Spinal cord (tissue), 4 donors: ENCODE data around the gene RPS6KL1. TPM values are rescaled to one million over a fixed set of nuclear protein-coding genes. Genes with fewer than 3 reads are reported as not detected.

ENCODE experiments used
- polyA plus RNA-seq, 2 donors: library from polyadenylated mRNA; unstranded; fragments of 120-200 nt; gene quantifications; one replicate each; pipeline ENCODE4 v1.2.1, GENCODE V29; 2013; ENCODE audit not compliant: insufficient read length in 2 of 2
- total RNA-seq, 2 donors: library from RNA; depleted of rRNA in 1 of 2; stranded (reverse); fragments of 120-200 nt in 1 of 2; fragments of >200 nt in 1 of 2; gene quantifications; one replicate each; pipeline versions ENCODE4 v1.2.3 to v1.2.4, GENCODE V29; 2013 to 2014

The RPS6KL1 gene
- total and polyA plus RNA-seq, 4 donors, result 15.9 to 69.1 (median 38.6) TPM

Other genes starting within 250 kb of the RPS6KL1 start
- 10 to 100 TPM; 35.6 to 43.2 TPM for gene AREL1, start 210.2 kb downstream of the RPS6KL1 start, total RNA-seq
- gene AREL1, start 210.2 kb downstream of the RPS6KL1 start, polyA plus RNA-seq, result 10 to 100 TPM; 49.3 to 54.7 TPM
- gene FCF1, start 210.1 kb downstream of the RPS6KL1 start, total RNA-seq, result 10 to 100 TPM; 23.3 to 30.7 TPM
- gene FCF1, start 210.1 kb downstream of the RPS6KL1 start, polyA plus RNA-seq, result 10 to 100 TPM; 39.4 to 42.3 TPM
- gene YLPM1, start 159.9 kb downstream of the RPS6KL1 start, total RNA-seq, result 10 to 100 TPM; 59.7 to 92.7 TPM
- 10 to 100 TPM; 88.0 to 99.2 TPM for gene YLPM1, start 159.9 kb downstream of the RPS6KL1 start, polyA plus RNA-seq
- gene PROX2, start 47.1 kb downstream of the RPS6KL1 start, total RNA-seq, result under 1 TPM in 1 of 2 donors, not detected in 1; 0.06 TPM
- 1 to 10 TPM; 1.3 to 3.9 TPM for gene PROX2, start 47.1 kb downstream of the RPS6KL1 start, polyA plus RNA-seq
- 10 to 100 TPM; 47.7 to 57.7 TPM for gene DLST, start 41.3 kb downstream of the RPS6KL1 start, total RNA-seq
- 10 to 100 TPM; 74.0 to 86.2 TPM for gene DLST, start 41.3 kb downstream of the RPS6KL1 start, polyA plus RNA-seq
- 10 to 100 TPM in 1 of 2 donors, 1 to 10 TPM in 1; 5.7 to 23.0 TPM for gene PGF, start 32.3 kb upstream of the RPS6KL1 start, total RNA-seq
- 10 to 100 TPM in 1 of 2 donors, 1 to 10 TPM in 1; 8.1 to 13.5 TPM for gene PGF, start 32.3 kb upstream of the RPS6KL1 start, polyA plus RNA-seq
- gene EIF2B2, start 79.7 kb upstream of the RPS6KL1 start, total RNA-seq, result 10 to 100 TPM; 23.2 to 46.8 TPM
- gene EIF2B2, start 79.7 kb upstream of the RPS6KL1 start, polyA plus RNA-seq, result 10 to 100 TPM; 47.4 to 56.8 TPM
- gene MLH3, start 128.2 kb upstream of the RPS6KL1 start, total RNA-seq, result 10 to 100 TPM; 51.2 to 65.8 TPM
- 10 to 100 TPM; 21.4 to 27.8 TPM for gene MLH3, start 128.2 kb upstream of the RPS6KL1 start, polyA plus RNA-seq
- 10 to 100 TPM; 18.4 to 23.0 TPM for gene ACYP1, start 140.8 kb upstream of the RPS6KL1 start, total RNA-seq
- 10 to 100 TPM; 68.9 to 76.6 TPM for gene ACYP1, start 140.8 kb upstream of the RPS6KL1 start, polyA plus RNA-seq
- 1 to 10 TPM; 4.5 to 9.0 TPM for gene ZC2HC1C, start 146.4 kb upstream of the RPS6KL1 start, total RNA-seq
- 1 to 10 TPM; 5.3 to 7.2 TPM for gene ZC2HC1C, start 146.4 kb upstream of the RPS6KL1 start, polyA plus RNA-seq
- gene NEK9, start 203.8 kb upstream of the RPS6KL1 start, total RNA-seq, result 10 to 100 TPM; 42.9 to 43.2 TPM
- 10 to 100 TPM; 65.9 to 89.9 TPM for gene NEK9, start 203.8 kb upstream of the RPS6KL1 start, polyA plus RNA-seq